ENCODE measurements around the gene FUCA1.
"Not testable (repeated sequence)": the region's sequence is repeated elsewhere in the genome, so short reads cannot be mapped to it uniquely, and the experiment has no call there.

FUCA1 gene

GRCh38 chr1:23862640-23863039 is 5.5 kb downstream of the FUCA1 start:
- Histone ChIP-seq H3K4me3 (ENCODE audit: low read depth in 1 of 2, low read length in 2 of 2) (no peak overlapping the region), H3K9me3 (ENCODE audit: low read length) (no peaks in the 10 kb centered on the region), H3K27me3 (ENCODE audit: control insufficient read depth in 1 of 2, insufficient read depth in 2 of 2, low read length in 2 of 2) (no peaks in the 10 kb centered on the region), H3K27ac (ENCODE audit: low read depth, low read length) (no peak overlapping the region), H3K4me1 (ENCODE audit: insufficient read depth, low read length) (peaks cover 11% of the 10 kb centered on the region), H3K36me3 (ENCODE audit: insufficient read depth, low read length) (peaks cover 35% of the 10 kb centered on the region), H3K9ac (ENCODE audit: low read length) (no peak overlapping the region)

GRCh38 chr1:23854568-23854967 is 13.5 kb downstream of the FUCA1 start:
- Histone ChIP-seq H3K9me3 (ENCODE audit: low read length) (no peaks in the 10 kb centered on the region), H3K36me3 (ENCODE audit: insufficient read depth, low read length) (peaks cover 20% of the 10 kb centered on the region), H3K4me3 (ENCODE audit: low read depth in 1 of 2, low read length in 2 of 2) (no peak overlapping the region), H3K27ac (ENCODE audit: low read depth, low read length) (no peak overlapping the region), H3K27me3 (ENCODE audit: control insufficient read depth in 1 of 2, insufficient read depth in 2 of 2, low read length in 2 of 2) (no peaks in the 10 kb centered on the region), H3K4me1 (ENCODE audit: insufficient read depth, low read length) (no peaks in the 10 kb centered on the region), H3K9ac (ENCODE audit: low read length) (no peak overlapping the region)

DNA sequence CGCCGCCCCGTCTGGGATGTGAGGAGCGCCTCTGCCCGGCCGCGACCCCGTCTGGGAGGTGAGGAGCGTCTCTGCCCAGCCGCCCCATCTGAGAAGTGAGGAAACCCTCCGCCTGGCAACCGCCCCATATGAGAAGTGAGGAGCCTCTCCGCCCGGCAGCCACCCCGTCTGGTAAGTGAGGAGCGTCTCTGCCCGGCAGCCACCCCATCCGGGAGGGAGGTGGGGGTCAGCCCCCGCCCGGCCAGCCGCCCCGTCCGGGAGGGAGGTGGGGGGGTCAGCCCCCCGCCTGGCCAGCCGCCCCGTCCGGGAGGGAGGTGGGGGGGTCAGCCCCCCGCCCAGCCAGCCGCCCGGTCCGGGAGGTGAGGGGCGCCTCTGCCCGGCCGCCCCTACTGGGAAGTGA is 15.0 kb downstream of the FUCA1 start:
- not testable (repeated sequence) for H3K4me3 ChIP-seq (ENCODE audit: low read depth in 1 of 2, low read length in 2 of 2); H3K27me3 ChIP-seq (ENCODE audit: control insufficient read depth in 1 of 2, insufficient read depth in 2 of 2, low read length in 2 of 2); H3K27ac ChIP-seq (ENCODE audit: low read depth, low read length); H3K9me3 ChIP-seq (ENCODE audit: low read length); H3K9ac ChIP-seq (ENCODE audit: low read length); H3K4me1 ChIP-seq (ENCODE audit: insufficient read depth, low read length)
- H3K36me3 ChIP-seq (ENCODE audit: insufficient read depth, low read length) = peaks cover 11% of the 10 kb centered on the region

DNA sequence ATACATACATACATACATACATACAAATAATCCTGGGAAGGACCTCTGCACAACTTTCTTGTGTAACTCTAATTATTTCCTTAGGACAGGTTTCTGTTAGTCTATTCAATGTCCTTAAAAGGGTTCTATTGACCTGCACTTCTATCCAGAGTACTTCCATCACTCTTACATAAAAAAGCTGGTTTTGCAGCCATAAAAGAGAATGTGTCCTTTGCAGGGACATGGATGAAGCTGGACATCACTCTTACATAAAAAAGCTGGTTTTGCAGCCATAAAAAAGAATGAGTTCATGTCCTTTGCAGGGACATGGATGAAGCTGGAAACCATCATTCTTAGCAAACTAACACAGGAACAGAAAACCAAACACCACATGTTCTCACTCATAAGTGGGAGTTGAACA is 16.7 kb downstream of the FUCA1 start:
- not testable (repeated sequence) for H3K4me1 ChIP-seq (ENCODE audit: insufficient read depth, low read length); H3K4me3 ChIP-seq (ENCODE audit: low read depth in 1 of 2, low read length in 2 of 2); H3K27ac ChIP-seq (ENCODE audit: low read depth, low read length); H3K9me3 ChIP-seq (ENCODE audit: low read length); H3K9ac ChIP-seq (ENCODE audit: low read length); H3K27me3 ChIP-seq (ENCODE audit: control insufficient read depth in 1 of 2, insufficient read depth in 2 of 2, low read length in 2 of 2)
- peaks cover 13% of the 10 kb centered on the region for H3K36me3 ChIP-seq (ENCODE audit: insufficient read depth, low read length)

- Histone ChIP-seq H3K9ac (ENCODE audit: low read length) (no peak overlapping the region), H3K27ac (ENCODE audit: low read depth, low read length) (no peak overlapping the region), H3K4me1 (ENCODE audit: insufficient read depth, low read length) (no peaks in the 10 kb centered on the region), H3K4me3 (ENCODE audit: low read depth in 1 of 2, low read length in 2 of 2) (no peak overlapping the region), H3K9me3 (ENCODE audit: low read length) (no peaks in the 10 kb centered on the region), H3K36me3 (ENCODE audit: insufficient read depth, low read length) (peaks cover 18% of the 10 kb centered on the region), H3K27me3 (ENCODE audit: control insufficient read depth in 1 of 2, insufficient read depth in 2 of 2, low read length in 2 of 2) (no peaks in the 10 kb centered on the region)
Observed at GRCh38 chr1:23848673-23849616, 19.1 kb downstream of the FUCA1 start.

GRCh38 chr1:23847482-23848095 is 20.5 kb downstream of the FUCA1 start:
- not testable (repeated sequence) for H3K9ac ChIP-seq (ENCODE audit: low read length); H3K27me3 ChIP-seq (ENCODE audit: control insufficient read depth in 1 of 2, insufficient read depth in 2 of 2, low read length in 2 of 2); H3K4me3 ChIP-seq (ENCODE audit: low read depth in 1 of 2, low read length in 2 of 2); H3K4me1 ChIP-seq (ENCODE audit: insufficient read depth, low read length); H3K9me3 ChIP-seq (ENCODE audit: low read length); H3K27ac ChIP-seq (ENCODE audit: low read depth, low read length)
- peaks cover 18% of the 10 kb centered on the region for H3K36me3 ChIP-seq (ENCODE audit: insufficient read depth, low read length)

- H3K4me1 ChIP-seq (ENCODE audit: insufficient read depth, low read length) = no peaks in the 10 kb centered on the region
- H3K36me3 ChIP-seq (ENCODE audit: insufficient read depth, low read length) = peaks cover 18% of the 10 kb centered on the region
- no peak overlapping the region for H3K4me3 ChIP-seq (ENCODE audit: low read depth in 1 of 2, low read length in 2 of 2)
- H3K27me3 ChIP-seq (ENCODE audit: control insufficient read depth in 1 of 2, insufficient read depth in 2 of 2, low read length in 2 of 2) = no peaks in the 10 kb centered on the region
- no peak overlapping the region for H3K9ac ChIP-seq (ENCODE audit: low read length)
- no peak overlapping the region for H3K27ac ChIP-seq (ENCODE audit: low read depth, low read length)
- no peaks in the 10 kb centered on the region for H3K9me3 ChIP-seq (ENCODE audit: low read length)
Observed at GRCh38 chr1:23845163-23845562, 22.9 kb downstream of the FUCA1 start.

DNA sequence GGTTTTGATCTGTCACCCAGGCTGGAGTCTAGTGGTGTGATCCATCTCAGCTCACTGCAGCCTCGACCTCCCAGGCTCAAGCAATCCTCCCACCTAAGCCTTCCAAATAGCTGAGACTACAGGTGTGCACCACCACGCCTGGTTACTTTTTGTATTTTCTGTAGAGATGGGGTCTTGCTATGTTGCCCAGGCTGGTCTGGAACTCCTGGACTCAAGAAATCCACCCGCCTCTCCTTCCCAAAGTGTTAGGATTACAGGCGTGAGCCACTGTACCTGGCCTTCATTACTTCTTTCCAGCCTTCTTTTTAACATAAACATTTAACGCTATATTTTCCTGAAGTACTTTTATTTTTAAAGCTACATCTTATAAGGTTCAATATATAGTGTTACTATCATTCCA is 24.4 kb downstream of the FUCA1 start:
- Histone ChIP-seq H3K9ac (ENCODE audit: low read length) (no peak overlapping the region), H3K36me3 (ENCODE audit: insufficient read depth, low read length) (peaks cover 18% of the 10 kb centered on the region), H3K9me3 (ENCODE audit: low read length) (no peaks in the 10 kb centered on the region), H3K27me3 (ENCODE audit: control insufficient read depth in 1 of 2, insufficient read depth in 2 of 2, low read length in 2 of 2) (no peaks in the 10 kb centered on the region), H3K4me3 (ENCODE audit: low read depth in 1 of 2, low read length in 2 of 2) (no peak overlapping the region), H3K4me1 (ENCODE audit: insufficient read depth, low read length) (no peaks in the 10 kb centered on the region), H3K27ac (ENCODE audit: low read depth, low read length) (no peak overlapping the region)

GRCh38 chr1:23838401-23838866 is 29.7 kb downstream of the FUCA1 start:
- Histone ChIP-seq H3K36me3 (ENCODE audit: insufficient read depth, low read length) (no peaks in the 10 kb centered on the region), H3K27me3 (ENCODE audit: control insufficient read depth in 1 of 2, insufficient read depth in 2 of 2, low read length in 2 of 2) (no peaks in the 10 kb centered on the region), H3K27ac (ENCODE audit: low read depth, low read length) (no peak overlapping the region)

DNA sequence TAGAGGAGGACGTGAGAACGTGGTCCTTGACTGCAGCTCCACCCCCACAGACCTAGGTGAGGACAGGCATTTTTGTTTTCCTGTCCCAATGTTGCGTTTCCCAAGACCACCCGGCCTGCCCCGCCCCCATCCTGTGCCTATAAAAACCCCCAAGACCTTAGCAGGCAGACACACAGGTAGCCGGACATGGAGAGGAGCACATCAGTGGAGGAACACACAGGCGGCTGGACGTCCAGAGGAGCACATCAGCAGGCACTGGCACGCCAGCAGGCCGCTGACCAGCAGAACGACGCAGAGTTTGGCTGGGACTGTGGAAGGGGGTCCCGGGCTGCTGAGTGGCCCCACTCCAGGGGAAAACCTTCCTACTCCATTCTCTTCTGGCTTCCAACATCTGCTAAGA is 30.2 kb downstream of the FUCA1 start:
- no peaks in the 10 kb centered on the region for H3K36me3 ChIP-seq (ENCODE audit: insufficient read depth, low read length)
- H3K9ac ChIP-seq (ENCODE audit: low read length) = no peak overlapping the region
- H3K4me3 ChIP-seq (ENCODE audit: low read depth in 1 of 2, low read length in 2 of 2) = peak overlapping the region in 1 of 2 donors; percentile 52
- no peaks in the 10 kb centered on the region for H3K9me3 ChIP-seq (ENCODE audit: low read length)
- H3K27ac ChIP-seq (ENCODE audit: low read depth, low read length) = no peak overlapping the region
- H3K27me3 ChIP-seq (ENCODE audit: control insufficient read depth in 1 of 2, insufficient read depth in 2 of 2, low read length in 2 of 2) = no peaks in the 10 kb centered on the region
- no peaks in the 10 kb centered on the region for H3K4me1 ChIP-seq (ENCODE audit: insufficient read depth, low read length)

More at GRCh38 chr1:23838401-23838866, 29.7 kb downstream of the FUCA1 start:
- no peak overlapping the region for H3K9ac ChIP-seq (ENCODE audit: low read length)
- H3K4me1 ChIP-seq (ENCODE audit: insufficient read depth, low read length) = no peaks in the 10 kb centered on the region
- H3K9me3 ChIP-seq (ENCODE audit: low read length) = no peaks in the 10 kb centered on the region
- H3K4me3 ChIP-seq (ENCODE audit: low read depth in 1 of 2, low read length in 2 of 2) = peak overlapping the region in 1 of 2 donors; percentile 52

- Histone ChIP-seq H3K9me3 (ENCODE audit: low read length) (no peaks in the 10 kb centered on the region), H3K4me1 (ENCODE audit: insufficient read depth, low read length) (no peaks in the 10 kb centered on the region), H3K27me3 (ENCODE audit: control insufficient read depth in 1 of 2, insufficient read depth in 2 of 2, low read length in 2 of 2) (no peaks in the 10 kb centered on the region), H3K4me3 (ENCODE audit: low read depth in 1 of 2, low read length in 2 of 2) (no peak overlapping the region), H3K36me3 (ENCODE audit: insufficient read depth, low read length) (no peaks in the 10 kb centered on the region), H3K27ac (ENCODE audit: low read depth, low read length) (no peak overlapping the region), H3K9ac (ENCODE audit: low read length) (no peak overlapping the region)
Observed at GRCh38 chr1:23836037-23836436, 32.1 kb downstream of the FUCA1 start.

Measured in muscle layer of colon (tissue), 2 donors.